Measurements from ENCODE around the gene PPT1. TPM values are rescaled to one million over a fixed set of nuclear protein-coding genes. Genes with fewer than 3 reads are reported as not detected.

PPT1 gene
- total RNA-seq, 1 donor from 2014 or later = 67.3 TPM

GRCh38 chr1:40047276-40047675, 49.8 kb downstream of the PPT1 start:
- no peaks in the 10 kb centered on the region for H3K27me3 Mint-ChIP-seq
- H3K27ac Mint-ChIP-seq = no peak overlapping the region
- H3K9me3 Mint-ChIP-seq (ENCODE audit: low read depth) = no peaks in the 10 kb centered on the region
- no peak for DNase-seq (ENCODE audit: low spot score, unreplicated experiment)
- no peak for TF ChIP-seq CTCF (IDR thresholded peaks at IDR 0.05; ENCODE audit: unreplicated experiment)
- H3K4me3 Mint-ChIP-seq (ENCODE audit: low read depth) = no peak overlapping the region
- H3K36me3 Mint-ChIP-seq (ENCODE audit: insufficient read depth) = peaks cover 8% of the 10 kb centered on the region
- peaks cover 6% of the 10 kb centered on the region for H3K4me1 Mint-ChIP-seq (ENCODE audit: low read depth)

DNA sequence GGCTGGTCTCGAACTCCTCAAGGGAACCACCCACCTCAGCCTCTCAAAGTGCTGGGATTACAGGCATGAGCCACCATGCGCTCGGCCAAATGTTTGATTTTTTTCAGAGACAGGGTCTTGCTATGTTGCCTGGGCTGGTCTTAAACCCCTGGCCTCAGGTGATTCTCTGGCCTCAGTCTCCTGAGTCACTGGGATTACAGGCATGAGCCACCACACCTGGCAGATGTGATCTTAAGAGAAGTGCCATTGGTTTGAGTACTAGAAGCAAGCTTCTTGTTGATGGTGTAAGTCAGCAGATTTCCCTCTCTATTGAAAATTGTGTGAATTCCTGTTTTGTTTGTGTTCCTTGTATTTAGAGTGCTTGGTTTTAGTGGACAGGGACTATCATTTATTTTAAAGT, 51.3 kb downstream of the PPT1 start:
- Mint-ChIP-seq H3K27me3 (no peaks in the 10 kb centered on the region), H3K36me3 (ENCODE audit: insufficient read depth) (peaks cover 6% of the 10 kb centered on the region), H3K4me1 (ENCODE audit: low read depth) (peaks cover 14% of the 10 kb centered on the region), H3K27ac (no peak overlapping the region), H3K4me3 (ENCODE audit: low read depth) (no peak overlapping the region), H3K9me3 (ENCODE audit: low read depth) (no peaks in the 10 kb centered on the region)
- no peak for DNase-seq (ENCODE audit: low spot score, unreplicated experiment)
- TF ChIP-seq CTCF (IDR thresholded peaks at IDR 0.05; ENCODE audit: unreplicated experiment) = no peak

DNA sequence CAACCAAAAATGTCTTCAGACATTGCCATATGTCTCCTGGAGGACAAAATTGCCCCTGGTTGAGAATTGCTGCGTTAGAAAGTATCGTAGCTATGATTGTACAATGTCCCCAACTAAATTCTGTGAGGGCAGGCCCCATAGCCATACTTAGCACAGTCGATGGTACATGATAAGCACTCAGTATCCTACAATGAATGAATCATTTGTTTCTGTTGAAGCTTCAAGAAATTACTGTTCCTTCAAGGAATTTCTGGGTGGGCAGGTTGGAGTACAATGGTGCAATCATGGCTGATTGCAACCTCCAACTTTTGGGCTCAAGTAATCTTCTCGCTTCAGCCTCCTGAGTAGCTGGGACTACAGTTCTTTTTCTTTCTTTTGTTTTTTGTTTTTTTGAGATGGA, 51.9 kb downstream of the PPT1 start:
- no peaks in the 10 kb centered on the region for H3K27me3 Mint-ChIP-seq
- no peaks in the 10 kb centered on the region for H3K9me3 Mint-ChIP-seq (ENCODE audit: low read depth)
- no peak overlapping the region for H3K4me3 Mint-ChIP-seq (ENCODE audit: low read depth)
- H3K36me3 Mint-ChIP-seq (ENCODE audit: insufficient read depth) = peaks cover 4% of the 10 kb centered on the region
- TF ChIP-seq CTCF (IDR thresholded peaks at IDR 0.05; ENCODE audit: unreplicated experiment) = no peak
- H3K27ac Mint-ChIP-seq = no peak overlapping the region
- H3K4me1 Mint-ChIP-seq (ENCODE audit: low read depth) = peaks cover 14% of the 10 kb centered on the region
- no peak for DNase-seq (ENCODE audit: low spot score, unreplicated experiment)

DNA sequence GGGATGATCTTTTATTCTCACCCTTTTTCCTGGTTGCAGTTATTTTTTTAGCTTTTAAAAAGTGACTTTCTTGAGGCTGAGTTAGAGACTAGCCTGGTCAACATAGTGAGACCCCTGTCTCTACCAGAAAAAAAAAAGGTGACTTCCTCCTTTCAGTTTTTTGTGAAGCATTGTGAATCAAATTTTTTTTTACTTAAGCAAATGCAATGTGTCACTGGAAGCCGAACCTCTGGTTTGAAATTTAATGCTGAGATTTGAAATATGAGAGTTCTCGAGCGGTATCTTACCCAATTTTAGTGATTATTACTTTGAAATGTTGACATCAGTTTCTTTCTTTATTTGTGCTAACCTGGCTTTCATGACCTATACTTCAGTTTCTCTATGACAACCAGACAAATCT, 52.9 kb downstream of the PPT1 start:
- Mint-ChIP-seq H3K4me1 (ENCODE audit: low read depth) (peaks cover 20% of the 10 kb centered on the region), H3K4me3 (ENCODE audit: low read depth) (no peak overlapping the region), H3K27me3 (no peaks in the 10 kb centered on the region), H3K36me3 (ENCODE audit: insufficient read depth) (peaks cover 4% of the 10 kb centered on the region), H3K27ac (no peak overlapping the region), H3K9me3 (ENCODE audit: low read depth) (no peaks in the 10 kb centered on the region)
- TF ChIP-seq CTCF (IDR thresholded peaks at IDR 0.05; ENCODE audit: unreplicated experiment) = no peak
- no peak for DNase-seq (ENCODE audit: low spot score, unreplicated experiment)

DNA sequence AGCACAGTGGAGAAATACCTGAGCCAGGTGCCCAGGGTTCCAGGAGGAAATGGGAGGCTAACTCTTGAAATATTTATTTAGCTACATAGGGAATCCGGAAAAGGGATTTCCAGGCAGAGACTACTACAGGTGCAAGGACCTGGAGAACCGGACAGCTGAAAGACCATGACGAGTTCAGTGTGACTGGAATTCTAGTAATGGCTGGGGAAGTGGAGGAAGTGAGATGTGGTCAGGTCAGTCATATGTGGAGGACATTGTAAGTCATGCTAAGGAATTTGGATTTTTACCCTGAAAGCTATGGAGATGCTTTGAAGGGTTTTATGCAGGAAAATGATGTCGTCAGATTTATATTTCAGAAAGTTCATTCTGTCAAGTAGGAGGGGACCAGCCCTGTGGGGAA, 54.7 kb downstream of the PPT1 start:
- Mint-ChIP-seq H3K9me3 (ENCODE audit: low read depth) (no peaks in the 10 kb centered on the region), H3K4me1 (ENCODE audit: low read depth) (peaks cover 23% of the 10 kb centered on the region), H3K27me3 (no peaks in the 10 kb centered on the region), H3K27ac (peak overlapping the region; percentile 75), H3K36me3 (ENCODE audit: insufficient read depth) (peaks cover 4% of the 10 kb centered on the region), H3K4me3 (ENCODE audit: low read depth) (peak overlapping the region; percentile 19)
- no peak for TF ChIP-seq CTCF (IDR thresholded peaks at IDR 0.05; ENCODE audit: unreplicated experiment)
- DNase-seq (ENCODE audit: low spot score, unreplicated experiment) = no peak
